ENCODE results near the gene DNAJB12.
"Not testable (repeated sequence)": the region's sequence is repeated elsewhere in the genome, so short reads cannot be mapped to it uniquely, and the experiment has no call there.

The DNAJB12 gene

DNA sequence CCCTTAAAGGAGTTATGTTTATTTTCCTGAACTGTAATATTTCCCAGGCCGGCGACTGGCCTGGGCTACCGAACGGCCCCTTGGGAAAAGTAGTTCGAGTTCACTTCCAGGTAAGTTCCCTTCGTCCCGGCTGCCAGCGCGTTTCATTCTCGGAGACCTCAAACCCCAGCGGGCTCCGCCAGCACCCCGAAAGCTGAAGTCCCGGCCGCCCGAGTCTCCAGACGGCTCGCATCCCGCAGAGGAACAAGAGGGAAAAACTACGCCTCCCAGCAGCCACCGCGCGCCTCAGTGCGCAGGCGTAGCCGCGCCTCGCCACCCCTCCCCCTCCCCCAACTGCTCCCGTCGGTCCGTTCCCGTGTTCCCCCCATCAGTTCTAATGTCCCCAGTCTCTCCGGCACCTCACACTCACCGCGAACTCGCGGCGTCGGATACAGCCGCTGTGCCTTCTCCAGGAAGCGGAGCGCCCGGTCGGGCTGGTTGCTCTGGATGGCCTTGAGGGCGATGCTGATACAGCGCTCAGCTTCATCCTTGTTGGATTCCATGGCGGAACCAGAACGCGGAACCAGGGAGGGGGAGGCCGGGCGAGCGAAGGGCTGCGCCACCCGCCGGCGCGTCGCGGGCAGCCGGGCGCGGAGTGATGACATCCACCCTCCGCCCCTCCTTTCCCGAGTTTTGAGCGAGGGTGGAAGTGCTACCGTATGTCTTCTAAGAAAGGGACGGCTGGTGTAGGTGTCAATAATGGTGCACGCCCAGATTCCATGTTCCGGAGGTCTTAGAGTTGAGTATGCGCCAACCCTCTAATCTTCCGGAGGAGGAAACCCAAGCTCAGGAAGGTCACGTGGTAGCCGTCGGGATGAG is at the start of gene DNAJB12:
Gene DNAJB12, minus strand, starts transcription at position 564 of the 858 bp plus-strand sequence. Its CDS starts 22 bp downstream, at position 542.
- peak; percentile 86 for DNase-seq

DNA sequence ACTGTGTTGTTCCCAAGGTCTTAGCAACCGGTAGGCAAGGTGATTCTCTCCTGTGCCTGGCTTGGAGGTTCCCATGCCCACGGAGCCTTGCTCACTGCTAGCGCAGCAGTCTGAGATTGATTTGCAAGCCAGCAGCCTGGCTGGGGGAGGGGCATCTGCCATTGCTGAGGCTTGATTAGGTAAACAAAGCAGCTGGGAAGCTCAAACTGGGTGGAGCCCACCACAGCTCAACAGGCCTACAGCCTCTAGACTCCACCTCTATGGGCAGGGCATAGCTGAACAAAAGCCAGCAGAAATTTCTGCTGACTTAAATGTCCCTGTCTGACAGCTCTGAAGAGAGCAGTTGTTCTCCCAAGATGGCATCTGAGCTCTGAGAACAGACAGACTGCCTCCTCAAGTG is 40.9 kb upstream of the DNAJB12 start:
- DNase-seq, result not testable (repeated sequence)

DNA sequence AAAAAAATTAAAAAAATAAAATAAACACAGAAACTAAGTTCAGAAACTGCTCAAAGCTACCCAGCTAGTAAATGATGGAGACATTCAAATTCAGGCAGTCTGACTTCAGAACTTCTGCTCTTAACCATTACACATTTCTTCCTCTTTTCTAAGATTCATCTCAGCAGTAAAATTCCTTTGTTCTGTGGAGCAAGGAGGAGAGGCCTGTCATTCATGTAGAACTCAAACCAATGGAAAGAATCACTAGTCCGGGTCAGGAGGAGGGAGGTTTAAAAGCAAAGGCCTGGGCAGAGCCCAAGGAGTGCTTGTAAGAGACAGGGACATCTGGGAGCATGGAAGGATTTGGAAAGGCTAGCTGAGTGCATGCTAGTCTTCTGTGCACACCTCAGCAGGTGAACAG is 37.9 kb upstream of the DNAJB12 start:
- DNase-seq, result no peak

DNA sequence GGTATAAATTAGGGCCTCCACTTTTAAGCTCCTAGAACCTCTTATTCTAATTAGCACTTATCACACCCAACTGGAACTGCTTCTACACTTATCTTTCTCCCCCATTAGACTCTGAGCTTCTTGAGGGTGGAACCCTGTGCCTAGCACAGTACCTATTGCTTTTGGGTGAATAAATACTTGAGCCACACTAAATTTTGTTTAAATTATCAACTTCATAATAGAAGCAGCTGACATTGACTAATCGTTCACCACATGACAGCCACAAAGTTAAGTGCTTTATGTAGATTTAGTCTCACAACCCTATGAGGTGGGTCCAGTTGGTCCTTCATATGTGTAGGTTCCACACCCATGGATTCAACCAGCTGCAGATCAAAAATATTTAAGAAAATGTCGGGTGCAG is 36.0 kb upstream of the DNAJB12 start:
- DNase-seq, result no peak

DNA sequence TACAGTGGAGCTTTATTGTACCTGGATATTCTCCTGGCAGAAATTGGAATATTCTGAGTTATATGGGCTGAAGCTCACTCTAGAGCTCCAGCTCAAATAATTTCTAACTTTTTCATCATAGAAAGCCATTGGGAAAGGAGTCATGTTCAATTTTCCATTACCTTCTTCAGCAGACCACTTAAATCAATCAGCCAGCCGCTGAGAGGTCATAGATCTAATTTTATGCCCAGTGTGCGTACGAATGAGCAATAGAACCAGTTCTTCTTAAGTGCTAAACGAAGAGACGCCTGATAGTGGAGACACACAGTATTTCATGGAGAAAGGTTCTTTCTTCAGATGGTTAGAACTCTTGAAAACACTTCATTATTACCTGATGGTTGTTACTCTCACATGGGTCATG is 35.0 kb upstream of the DNAJB12 start:
- DNase-seq, result no peak

DNA sequence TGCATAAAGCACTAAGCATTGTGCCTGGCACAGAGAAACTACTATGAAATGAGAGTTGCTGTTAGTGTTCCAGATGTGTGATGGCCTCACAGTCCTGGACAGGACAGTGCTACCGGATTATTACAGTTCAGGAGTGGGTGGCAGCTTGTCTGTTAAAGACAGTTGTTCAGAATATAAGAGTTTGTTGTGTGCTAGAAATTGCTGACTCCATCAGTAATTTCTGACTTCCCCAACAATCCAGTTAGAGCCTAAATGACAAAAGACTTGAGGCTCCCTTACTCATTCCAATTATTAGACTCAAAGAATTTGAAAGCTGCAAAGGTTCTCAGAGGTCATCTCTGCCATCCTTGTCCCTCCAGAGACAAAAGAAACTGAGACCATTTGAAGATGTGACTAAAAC is 34.3 kb upstream of the DNAJB12 start:
- no peak for DNase-seq

DNA sequence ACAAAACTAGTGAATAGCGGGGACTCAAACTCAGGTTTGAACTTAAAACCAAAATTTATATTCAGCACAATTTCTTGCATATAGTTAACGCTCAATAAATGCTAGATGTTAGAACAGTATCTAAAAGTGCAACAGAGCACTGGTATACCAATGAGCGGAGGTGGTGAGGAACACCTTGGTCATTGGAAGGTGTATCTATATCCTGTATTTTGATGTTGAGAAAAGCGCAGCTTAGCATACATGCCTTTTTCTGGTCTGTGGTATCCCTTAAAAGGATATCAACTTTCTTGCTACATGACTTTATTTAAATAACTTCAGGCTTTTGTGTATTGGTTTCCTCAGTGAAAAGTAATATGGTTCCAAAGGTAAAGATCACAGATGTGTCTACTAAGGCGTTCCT is 33.3 kb upstream of the DNAJB12 start:
- no peak for DNase-seq

DNA sequence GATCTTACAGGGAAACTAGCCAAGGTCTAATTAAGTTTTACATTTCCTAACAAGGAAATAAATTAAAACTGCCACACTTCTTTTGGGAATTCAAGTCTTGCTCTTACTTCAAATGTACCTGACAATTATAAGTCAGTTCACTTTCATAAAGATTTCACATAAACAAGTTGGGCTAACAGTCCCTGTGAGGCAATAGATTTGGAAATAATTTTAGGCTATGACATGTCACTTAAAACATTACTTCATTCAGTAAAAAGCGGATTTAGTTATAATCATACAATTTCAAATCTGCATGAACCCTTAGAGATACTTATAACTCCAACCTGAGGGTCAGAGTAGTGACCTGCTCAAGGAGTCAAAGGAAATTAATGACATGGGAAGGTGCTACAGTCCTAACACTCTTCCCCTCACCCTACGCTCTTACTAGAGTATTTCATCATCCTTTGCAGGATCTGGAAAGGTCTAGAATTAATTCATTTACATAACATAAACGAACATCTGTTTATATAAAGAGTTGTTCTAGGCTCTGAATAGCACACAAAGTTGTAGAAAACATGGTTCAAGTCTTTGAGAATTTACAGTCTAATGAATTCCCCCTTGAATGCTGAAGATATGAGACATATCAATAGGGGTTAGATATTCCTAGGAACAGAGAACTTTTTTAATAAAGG is 32.3 kb upstream of the DNAJB12 start:
- no peak for DNase-seq

DNA sequence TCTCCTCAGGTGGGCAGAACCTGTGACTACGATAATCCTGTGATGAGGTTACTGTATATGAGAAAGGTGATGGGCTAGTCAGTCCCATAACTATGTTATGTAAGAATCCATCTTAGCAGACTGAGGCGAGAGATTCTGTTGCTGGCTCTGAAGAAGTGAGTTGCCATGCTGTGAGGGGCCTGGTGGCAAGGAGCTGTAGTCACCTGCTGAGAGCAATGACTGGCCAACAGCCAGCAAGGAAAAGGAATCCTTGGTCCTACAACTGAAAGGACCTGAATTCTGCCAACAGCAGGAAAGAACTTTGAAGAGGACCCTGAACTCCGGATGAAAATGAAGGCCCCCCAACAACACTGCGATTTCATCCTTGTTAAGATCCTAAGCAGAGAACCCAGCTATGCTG is 31.0 kb upstream of the DNAJB12 start:
- no peak for DNase-seq

DNA sequence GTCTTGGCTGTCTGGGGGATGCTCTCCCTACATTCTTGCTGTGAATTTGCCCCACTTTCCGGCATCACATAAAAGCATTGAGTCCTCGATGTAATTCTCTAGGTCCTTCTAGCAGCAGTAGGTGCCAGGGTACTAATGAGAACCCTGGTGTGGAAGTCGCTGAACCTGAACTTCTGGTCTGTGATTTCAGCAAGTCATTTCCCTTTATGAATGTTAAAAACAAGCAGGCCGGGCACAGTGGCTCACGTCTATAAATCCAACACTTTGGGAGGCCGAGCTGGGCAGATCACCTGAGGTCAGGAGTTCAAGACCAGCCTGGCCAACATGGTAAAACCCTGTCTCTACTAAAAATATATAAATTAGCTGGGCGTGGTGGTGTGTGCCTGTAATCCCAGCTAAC is 30.3 kb upstream of the DNAJB12 start:
- DNase-seq, result not testable (repeated sequence)

DNA sequence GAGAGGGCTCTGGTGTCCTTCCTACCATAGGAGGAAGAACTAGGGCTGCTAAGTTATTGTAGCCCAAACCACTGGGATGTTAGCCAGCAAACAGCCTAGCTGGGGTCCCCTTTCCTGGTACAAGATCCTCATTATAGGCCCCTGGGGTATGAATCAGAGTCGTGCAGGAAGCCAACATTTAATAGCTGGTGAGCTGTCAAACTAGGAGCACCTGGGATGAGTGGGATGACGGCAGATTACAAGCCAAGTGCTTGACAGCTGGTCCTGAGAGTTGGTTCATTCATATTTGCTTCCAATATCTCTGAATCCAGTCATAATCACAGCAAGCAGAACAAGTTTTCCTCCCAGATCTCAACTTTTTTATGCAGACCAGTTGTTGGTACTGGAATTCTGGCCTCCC is 25.1 kb upstream of the DNAJB12 start:
- DNase-seq, result no peak

DNA sequence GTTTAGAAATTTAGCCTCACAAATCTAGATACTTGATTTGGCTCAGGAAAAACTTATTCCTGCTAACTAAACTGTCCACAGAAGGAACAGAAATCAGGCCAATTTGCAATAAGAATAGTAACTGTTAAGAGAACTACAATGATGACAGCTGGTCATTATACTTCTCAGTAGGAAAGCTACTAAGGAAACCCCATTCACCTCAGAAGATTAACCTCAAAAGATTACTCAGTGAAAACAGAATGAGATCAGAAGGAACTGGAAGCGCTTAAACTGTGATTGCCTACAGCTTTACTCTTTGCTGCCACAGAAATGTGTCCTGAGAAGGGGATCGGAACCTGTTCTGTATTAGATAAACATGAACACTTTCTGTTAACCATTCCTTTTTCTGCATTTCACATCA is 24.3 kb upstream of the DNAJB12 start:
- no peak for DNase-seq

DNA sequence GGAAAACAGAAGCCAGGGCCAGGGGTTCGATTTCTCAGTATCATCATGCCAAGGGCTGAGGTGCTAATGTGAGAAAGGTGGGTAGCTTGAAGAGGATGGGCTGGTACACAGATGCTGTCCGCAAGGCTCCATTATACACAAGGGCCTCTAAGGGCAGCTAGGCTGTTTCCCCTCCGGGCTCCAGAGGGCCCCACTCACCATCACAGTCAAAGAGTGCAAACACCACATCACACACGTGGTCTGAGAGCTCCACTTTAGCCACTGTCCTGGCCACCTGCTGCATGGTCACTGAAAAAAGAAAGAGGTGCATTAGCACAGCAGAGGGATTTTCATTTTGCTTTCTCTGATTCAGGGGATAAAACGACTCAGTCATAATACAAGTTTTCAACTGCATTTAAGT is 20.9 kb upstream of the DNAJB12 start:
- no peak for DNase-seq

DNA sequence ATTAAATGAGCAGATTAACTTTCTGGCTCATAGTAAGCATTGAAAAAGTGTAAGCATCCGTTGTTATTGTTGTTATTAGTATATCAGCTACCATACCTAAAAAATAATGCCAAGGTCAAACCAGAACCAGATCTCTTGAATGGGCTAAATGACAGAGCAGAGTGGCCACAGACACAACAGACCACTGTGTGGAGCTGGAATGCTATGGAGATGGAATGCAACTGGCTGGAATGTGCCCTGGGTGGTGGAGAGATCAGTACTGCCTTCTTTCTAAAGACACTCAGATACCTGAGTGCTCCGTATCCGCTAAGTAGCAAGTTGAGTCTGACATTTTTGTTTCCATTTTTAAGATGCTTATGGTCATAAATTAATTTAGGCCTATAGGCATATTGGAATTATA is 20.5 kb upstream of the DNAJB12 start:
- DNase-seq, result no peak

DNA sequence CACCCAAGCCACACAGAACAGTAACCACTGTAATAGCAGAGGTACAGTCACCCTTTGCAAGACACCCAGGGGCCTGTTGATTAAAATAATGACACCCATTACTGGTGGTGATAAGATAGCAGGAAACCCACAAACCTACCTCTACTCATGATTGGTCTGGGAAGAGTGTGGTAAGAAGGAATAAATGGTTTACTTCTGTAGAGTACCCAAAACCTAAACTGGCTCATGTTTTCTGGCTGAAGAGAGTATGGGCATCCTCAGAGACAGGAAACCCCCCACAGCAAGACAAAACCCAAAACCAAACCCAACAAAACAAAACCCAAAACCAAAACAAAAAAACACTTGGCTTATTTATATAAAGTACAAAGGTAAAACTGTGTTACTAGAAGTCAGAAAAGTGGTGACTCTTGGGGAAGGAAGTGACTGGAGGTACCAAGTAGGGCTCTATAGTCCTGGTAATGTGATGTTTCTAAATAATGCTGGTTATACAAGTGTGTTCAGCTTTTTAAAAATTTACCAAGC is 15.5 kb upstream of the DNAJB12 start:
- DNase-seq, result no peak

DNA sequence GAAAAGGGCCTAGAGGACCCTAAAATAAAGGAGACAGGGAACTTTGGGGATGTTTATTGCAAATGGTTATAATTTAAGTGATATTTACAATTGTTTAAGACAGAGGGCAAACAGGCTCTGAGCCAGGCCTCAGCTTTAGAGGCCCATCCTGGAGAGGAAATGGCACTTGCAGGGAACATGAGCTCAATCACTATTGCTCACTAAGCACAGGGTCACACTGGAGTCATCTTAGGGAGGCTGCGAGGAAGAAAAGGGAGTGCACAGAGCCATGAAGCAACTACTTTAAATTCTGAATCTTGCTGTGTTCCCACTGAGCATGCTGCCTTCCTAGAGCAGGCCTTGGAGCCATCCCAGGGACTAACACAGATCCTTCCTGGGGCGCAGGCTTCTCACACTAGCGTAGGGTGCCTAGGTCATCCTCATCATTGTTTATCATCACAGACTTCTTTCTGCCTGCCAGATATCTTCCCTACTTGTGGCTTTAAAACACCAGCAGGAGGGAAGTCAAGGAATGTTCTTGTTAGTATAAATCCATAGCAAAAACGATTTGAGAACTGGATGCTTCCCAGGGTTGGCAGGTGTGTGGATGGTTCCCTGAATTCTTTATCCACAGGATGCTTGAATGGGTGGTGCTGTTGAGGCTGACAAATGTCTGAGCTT is 12.7 kb upstream of the DNAJB12 start:
- DNase-seq, result no peak

DNA sequence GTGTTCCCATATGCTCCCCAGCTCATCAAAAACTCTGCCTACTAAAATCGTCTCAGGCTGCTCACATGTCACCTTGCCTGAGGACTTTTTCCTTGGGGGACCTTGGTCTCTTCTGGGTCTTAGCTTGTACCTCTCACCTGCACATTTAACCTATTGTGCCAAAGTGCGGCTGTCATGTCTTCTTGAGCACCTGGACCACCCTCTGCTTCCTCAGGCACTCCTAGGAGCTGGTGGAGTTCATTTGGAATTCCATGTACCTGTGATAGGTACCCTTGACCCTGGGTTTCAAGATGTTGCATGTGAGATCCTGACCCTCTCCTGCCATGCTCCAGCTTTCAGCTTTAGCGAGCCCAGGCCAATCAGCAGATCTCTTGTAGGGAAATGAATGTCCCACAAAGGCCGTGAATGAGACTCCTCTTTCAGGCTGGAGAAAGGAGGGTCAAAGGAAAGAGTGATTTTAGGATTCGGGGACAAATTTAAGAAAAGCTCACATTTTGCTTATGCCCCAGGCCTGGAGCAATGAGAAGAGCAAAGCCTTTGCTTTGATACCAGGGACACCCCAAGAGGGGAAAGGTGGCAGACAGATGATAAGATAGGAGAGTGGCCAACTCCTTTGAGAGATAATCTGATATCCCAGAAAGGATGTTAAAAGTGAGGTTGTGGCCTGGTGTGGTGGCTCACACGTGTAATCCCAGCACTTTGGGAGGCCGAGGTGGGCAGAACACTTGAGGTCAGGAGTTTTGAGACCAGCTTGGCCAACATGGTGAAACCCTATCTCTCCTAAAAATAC is 10.6 kb upstream of the DNAJB12 start:
- no peak for DNase-seq

DNA sequence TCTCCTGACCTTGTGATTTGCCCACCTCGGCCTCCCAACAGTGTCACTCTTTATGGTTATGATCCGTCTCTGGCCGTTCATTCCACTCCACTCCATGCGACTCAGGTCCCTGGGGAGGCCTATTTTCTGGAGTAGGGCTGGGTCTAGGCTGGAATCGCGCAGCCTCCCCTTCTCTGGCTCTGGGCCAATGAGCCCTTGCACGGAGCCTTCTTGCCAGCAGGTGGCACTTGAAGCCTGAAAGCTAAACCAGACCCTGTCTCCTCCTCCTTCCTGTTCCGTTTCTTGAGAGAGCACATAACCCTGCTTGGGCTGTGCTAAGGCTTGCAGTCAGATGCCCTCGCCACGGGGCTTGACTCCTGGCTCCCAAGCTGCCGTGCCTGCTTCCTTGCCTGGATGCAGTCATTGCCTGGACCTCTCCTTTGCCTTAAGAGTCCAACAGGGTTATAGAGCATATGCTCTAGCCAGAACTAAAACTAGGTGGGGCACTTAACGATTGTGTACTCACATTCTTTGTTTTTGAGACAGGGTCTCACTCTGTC is 9.6 kb upstream of the DNAJB12 start:
- DNase-seq, result peak; percentile 79

DNA sequence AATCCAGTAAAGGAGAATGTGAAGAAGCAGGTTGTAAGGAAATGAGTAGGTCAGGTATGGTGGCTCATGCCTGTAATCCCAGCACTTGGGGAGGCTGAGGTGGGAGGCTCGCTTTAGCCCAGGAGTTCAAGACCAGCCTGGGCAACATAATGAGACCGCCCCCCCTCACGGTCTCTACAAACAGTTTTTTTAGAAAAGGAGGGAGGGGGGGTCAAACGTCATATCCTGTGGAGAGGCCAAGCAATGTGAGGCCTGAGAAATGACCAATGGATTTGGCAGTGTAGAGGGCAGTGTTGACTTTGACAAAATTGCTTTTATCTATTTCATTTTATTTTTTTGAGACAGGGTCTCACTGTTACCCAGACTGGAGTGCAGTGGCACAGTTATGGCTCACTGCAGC is 2.3 kb upstream of the DNAJB12 start:
- no peak for DNase-seq

DNA sequence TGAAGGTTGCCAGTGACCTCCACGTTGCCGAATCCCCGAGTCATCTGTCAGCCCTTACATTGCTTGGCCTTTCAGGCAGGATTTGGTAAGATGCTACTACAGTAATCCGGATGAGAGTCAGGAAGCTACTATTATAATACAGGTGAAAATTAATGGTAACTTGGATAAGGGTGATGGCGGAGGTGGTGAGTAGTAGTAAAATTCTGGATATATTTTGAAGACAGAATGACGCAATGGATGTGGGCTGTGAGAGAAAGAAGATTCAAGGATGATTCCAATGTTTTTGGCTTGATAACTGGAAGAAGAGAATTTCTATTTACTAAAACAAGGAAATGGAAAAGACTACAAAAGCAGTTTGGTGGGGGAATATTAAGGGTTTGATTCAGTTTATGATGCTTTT is 1.4 kb upstream of the DNAJB12 start:
- DNase-seq, result no peak

DNA sequence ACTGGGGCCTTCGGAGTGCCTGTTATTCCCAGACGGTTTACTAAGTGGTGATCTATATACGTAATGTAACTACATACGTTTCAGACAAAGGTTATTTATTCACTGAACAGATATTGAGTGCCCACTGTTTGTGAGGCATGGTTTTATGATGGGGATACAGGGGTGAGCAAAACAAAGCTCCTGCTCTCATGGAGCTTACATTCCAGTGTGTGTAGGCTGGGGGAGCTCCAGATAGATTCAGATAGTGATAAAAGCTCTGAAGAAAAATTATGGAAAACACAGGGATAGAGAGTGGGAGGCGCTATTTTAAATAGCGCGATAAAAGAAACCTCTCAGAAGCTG is 466 bp upstream of the DNAJB12 start:
- DNase-seq, result no peak

DNA sequence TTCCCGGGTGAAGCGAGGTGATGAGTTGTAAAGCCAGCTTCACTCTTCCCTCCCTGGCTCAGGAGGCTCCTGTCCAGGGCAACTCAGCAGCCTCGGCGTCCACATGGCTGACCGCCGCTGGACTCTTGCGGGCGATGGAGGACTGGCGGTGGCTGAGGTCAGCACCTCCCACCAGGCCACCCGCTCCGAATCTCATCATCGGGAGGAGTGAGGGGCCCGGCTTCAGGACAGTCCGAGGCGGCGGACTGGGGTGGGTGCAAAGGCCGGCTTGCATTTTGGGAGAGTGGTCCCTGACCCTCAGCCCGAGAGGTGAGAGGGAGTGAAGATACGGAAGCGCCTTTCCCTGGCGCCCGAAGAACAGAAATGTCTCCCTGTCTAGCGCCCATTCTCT is 759 bp downstream of the DNAJB12 start:
- no peak for DNase-seq
